ENCODE results near the gene RBFOX2.

DNA sequence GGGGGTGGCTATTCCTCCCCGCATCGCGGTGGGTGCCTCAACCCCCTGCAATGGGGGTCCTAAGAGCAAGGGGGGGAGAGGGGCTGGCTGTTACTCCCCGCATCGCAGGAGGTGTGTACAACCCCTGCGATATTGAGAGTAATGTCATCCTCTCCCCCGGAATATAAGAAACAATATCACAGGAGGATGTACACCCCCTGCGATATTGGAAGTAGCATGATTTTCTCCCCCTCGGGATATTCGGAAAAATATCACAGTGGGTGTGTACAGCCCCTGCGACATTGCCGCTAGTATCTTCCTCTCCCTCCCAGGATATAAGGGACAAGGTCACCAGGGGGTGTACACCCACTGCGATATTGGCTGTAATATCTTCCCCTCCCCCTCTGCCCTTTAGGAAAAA is 333.4 kb downstream of the RBFOX2 start:
- TF ChIP-seq RAD21 (conservative IDR thresholded peaks at IDR 0.05 in 1 of 2, IDR thresholded peaks at IDR 0.05 in 1 of 2) = no peak
- no peak for TF ChIP-seq EP300 (IDR thresholded peaks at IDR 0.05)
- no peak for TF ChIP-seq CHD4 (IDR thresholded peaks at IDR 0.05; ENCODE audit: borderline replicate concordance)
- no peak for TF ChIP-seq ZSCAN20 (CRISPR knock-in tag; IDR thresholded peaks at IDR 0.05)
- TF ChIP-seq, protein P1, sequence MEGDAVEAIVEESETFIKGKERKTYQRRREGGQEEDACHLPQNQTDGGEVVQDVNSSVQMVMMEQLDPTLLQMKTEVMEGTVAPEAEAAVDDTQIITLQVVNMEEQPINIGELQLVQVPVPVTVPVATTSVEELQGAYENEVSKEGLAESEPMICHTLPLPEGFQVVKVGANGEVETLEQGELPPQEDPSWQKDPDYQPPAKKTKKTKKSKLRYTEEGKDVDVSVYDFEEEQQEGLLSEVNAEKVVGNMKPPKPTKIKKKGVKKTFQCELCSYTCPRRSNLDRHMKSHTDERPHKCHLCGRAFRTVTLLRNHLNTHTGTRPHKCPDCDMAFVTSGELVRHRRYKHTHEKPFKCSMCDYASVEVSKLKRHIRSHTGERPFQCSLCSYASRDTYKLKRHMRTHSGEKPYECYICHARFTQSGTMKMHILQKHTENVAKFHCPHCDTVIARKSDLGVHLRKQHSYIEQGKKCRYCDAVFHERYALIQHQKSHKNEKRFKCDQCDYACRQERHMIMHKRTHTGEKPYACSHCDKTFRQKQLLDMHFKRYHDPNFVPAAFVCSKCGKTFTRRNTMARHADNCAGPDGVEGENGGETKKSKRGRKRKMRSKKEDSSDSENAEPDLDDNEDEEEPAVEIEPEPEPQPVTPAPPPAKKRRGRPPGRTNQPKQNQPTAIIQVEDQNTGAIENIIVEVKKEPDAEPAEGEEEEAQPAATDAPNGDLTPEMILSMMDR (IDR thresholded peaks at IDR 0.05) = no peak
- no peak for TF ChIP-seq POLR2A (IDR thresholded peaks at IDR 0.05; ENCODE audit: low read length)
- TF ChIP-seq ZFP36 (IDR thresholded peaks at IDR 0.05; ENCODE audit: borderline replicate concordance, partially characterized antibody) = no peak
